ENCODE measurements around the gene FAM241A.

DNA sequence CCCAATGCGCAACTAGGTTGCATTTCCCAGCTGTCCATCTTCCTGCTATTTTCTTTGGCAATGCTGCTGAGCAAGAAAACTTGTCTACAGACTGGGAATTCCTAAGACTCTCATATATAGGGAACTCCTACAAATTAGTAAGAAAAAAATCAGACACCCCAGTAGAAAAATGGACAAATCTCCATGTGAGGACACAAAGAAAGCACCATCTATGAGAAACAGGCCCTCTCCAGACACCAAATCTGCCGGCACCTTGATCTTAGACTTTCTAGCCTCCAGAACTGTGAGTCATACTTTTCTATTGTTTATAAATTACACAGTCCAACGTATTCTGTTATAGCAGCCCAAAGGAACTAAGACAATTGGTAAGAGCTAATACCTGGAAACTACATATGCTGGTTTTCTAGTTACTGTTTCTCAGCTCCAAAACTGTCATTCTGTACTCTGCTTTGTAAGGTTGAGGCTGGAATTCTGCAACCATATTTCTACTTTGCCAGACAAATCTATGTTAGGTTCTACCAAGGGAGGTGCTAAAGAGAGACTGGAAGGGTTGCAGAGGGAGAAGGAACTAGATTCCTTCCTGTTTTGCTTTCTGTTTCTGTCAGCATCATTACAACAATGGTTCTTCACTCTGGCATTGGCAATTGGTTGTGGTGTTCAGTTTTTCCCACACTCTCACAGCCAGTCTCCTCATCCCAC lies 35.7 kb upstream of the FAM241A start:
- no peak for TF ChIP-seq FOXM1 (IDR thresholded peaks at IDR 0.05; ENCODE audit: borderline replicate concordance)
- TF ChIP-seq HDGF (IDR thresholded peaks at IDR 0.05; ENCODE audit: borderline replicate concordance): no peak
- no peak for TF ChIP-seq CTBP1 (IDR thresholded peaks at IDR 0.05; ENCODE audit: borderline replicate concordance)
- TF ChIP-seq TARDBP (IDR thresholded peaks at IDR 0.05): no peak
- TF ChIP-seq SUZ12 (IDR thresholded peaks at IDR 0.05): no peak
- TF ChIP-seq LEF1 (IDR thresholded peaks at IDR 0.05; ENCODE audit: borderline replicate concordance): no peak
- no peak for TF ChIP-seq FOXK2 (IDR thresholded peaks at IDR 0.05)
- TF ChIP-seq, protein P1, sequence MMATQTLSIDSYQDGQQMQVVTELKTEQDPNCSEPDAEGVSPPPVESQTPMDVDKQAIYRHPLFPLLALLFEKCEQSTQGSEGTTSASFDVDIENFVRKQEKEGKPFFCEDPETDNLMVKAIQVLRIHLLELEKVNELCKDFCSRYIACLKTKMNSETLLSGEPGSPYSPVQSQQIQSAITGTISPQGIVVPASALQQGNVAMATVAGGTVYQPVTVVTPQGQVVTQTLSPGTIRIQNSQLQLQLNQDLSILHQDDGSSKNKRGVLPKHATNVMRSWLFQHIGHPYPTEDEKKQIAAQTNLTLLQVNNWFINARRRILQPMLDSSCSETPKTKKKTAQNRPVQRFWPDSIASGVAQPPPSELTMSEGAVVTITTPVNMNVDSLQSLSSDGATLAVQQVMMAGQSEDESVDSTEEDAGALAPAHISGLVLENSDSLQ (IDR thresholded peaks at IDR 0.05): no peak
- TF ChIP-seq SP1 (IDR thresholded peaks at IDR 0.05): no peak
